Progenitor cell of endocrine pancreas (in vitro differentiated cells): ENCODE results near the gene FOSB. TPM values are rescaled to one million over a fixed set of nuclear protein-coding genes. Genes with fewer than 3 reads are reported as not detected.

Experiments
- DNase-seq: peaks from one replicate; pipeline ENCODE4 v3.0.0; 2021; ENCODE audit warnings: low spot score; ENCODE audit not compliant: unreplicated experiment
- H3K27ac Mint-ChIP-seq: 2 replicates; pipeline ENCODE4 v1.8.0; 2021; ENCODE audit warnings: mild to moderate bottlenecking, moderate library complexity, mixed read lengths
- H3K27me3 Mint-ChIP-seq: 2 replicates; pipeline ENCODE4 v1.8.0; 2021; ENCODE audit warnings: mixed read lengths
- H3K36me3 Mint-ChIP-seq: 2 replicates; pipeline ENCODE4 v1.8.0; 2022; ENCODE audit warnings: mixed read lengths; ENCODE audit not compliant: insufficient read depth
- H3K4me1 Mint-ChIP-seq: 2 replicates; pipeline ENCODE4 v1.8.0; 2021; ENCODE audit warnings: low read depth, mixed read lengths
- H3K4me3 Mint-ChIP-seq: 2 replicates; pipeline ENCODE4 v1.8.0; 2021; ENCODE audit warnings: low read depth, mild to moderate bottlenecking, moderate library complexity, mixed read lengths
- H3K9me3 Mint-ChIP-seq: 2 replicates; pipeline ENCODE4 v1.8.0; 2021; ENCODE audit warnings: low read depth, mixed read lengths
- total RNA-seq: library from RNA; stranded (reverse); gene quantifications from 2 replicates; pipeline ENCODE4 v1.2.1, GENCODE V29; 2021
- TF ChIP-seq, protein P1 (sequence below): fragments of 200-600 bp; sonication (generic); IDR thresholded peaks from one replicate; pipeline ENCODE4 v1.5.0; 2021; ENCODE audit warnings: antibody characterized with exemption, mild to moderate bottlenecking; ENCODE audit not compliant: unreplicated experiment

The FOSB gene
- total RNA-seq, 1 donor from 2014 or later: 7.3 TPM

DNA sequence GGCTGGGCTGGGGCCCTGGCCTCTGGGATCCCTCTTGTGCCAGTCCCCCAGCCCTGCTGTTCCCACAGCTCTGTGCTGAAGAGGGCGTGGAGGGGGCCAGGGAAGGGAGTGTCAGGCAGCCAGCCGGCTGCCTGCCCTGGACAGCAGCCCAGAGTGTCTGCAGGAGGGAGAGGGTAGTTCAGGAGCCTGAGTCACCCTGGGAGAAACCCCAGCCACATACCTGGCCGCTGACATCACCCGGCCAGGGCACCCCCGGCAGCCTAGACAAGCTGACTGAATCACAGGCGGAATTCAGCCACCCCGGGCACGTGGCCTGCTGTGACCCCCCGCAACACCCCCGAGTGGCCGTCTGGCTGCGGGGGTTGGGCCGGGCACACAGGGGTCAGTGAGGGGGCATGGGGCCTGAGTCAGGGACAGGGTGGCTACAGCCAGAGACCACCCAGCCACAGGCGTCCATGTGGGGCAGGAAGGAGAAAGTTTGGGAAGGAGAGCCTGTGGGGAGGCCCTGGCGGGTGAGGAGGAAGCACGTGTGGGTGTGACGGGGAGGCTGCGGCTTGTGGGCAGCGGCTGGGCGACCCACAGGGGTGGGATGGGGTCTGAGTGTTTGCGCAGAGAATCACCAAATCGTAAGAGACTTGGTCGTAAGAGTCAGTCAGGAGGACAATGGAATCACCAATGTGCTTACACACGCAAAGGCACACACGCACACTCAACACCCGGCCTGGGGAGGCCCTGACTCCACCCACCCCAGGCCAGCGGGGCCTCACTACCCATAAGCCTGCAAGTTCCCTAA, 11.9 kb upstream of the FOSB start:
- Mint-ChIP-seq H3K36me3 (no peaks in the 10 kb centered on the region), H3K27me3 (no peaks in the 10 kb centered on the region), H3K4me3 (peak overlapping the region; percentile 44), H3K9me3 (no peaks in the 10 kb centered on the region), H3K27ac (peak overlapping the region; percentile 99), H3K4me1 (peaks cover 22% of the 10 kb centered on the region)
- DNase-seq: peak; percentile 75
- TF ChIP-seq, protein P1, sequence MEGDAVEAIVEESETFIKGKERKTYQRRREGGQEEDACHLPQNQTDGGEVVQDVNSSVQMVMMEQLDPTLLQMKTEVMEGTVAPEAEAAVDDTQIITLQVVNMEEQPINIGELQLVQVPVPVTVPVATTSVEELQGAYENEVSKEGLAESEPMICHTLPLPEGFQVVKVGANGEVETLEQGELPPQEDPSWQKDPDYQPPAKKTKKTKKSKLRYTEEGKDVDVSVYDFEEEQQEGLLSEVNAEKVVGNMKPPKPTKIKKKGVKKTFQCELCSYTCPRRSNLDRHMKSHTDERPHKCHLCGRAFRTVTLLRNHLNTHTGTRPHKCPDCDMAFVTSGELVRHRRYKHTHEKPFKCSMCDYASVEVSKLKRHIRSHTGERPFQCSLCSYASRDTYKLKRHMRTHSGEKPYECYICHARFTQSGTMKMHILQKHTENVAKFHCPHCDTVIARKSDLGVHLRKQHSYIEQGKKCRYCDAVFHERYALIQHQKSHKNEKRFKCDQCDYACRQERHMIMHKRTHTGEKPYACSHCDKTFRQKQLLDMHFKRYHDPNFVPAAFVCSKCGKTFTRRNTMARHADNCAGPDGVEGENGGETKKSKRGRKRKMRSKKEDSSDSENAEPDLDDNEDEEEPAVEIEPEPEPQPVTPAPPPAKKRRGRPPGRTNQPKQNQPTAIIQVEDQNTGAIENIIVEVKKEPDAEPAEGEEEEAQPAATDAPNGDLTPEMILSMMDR: no peak

GRCh38 chr19:45456500-45456815, 11.3 kb upstream of the FOSB start:
- no peak overlapping the region for H3K4me3 Mint-ChIP-seq

DNA sequence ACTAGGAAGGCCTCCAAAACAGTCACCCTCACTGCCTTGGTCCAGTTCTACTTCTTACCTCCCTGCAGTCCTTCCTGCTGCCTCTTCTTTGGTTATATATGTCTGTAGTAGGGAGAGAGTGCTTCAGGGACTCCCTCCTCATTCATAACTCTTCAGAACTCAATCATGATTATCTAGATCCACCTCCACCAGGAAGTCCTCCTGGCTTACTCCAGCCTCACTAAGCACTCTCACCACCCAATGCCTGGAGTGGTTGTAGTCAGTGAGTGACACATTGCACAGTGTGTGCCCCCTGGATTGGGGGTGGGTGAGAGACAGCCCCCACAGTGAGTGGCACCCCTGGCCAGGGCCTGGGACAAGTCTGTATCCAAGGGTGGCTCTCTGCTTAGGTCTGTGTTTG, 10.0 kb upstream of the FOSB start:
- Mint-ChIP-seq H3K36me3 (no peaks in the 10 kb centered on the region), H3K27ac (peak overlapping the region; percentile 85), H3K27me3 (no peaks in the 10 kb centered on the region), H3K9me3 (no peaks in the 10 kb centered on the region), H3K4me3 (no peak overlapping the region), H3K4me1 (peaks cover 16% of the 10 kb centered on the region)
- no peak for DNase-seq
- TF ChIP-seq, protein P1: no peak

More at GRCh38 chr19:45456500-45456815, 11.3 kb upstream of the FOSB start:
- no peak for DNase-seq
- Mint-ChIP-seq H3K36me3 (no peaks in the 10 kb centered on the region), H3K27ac (peak overlapping the region; percentile 99), H3K27me3 (no peaks in the 10 kb centered on the region), H3K9me3 (no peaks in the 10 kb centered on the region), H3K4me1 (peaks cover 17% of the 10 kb centered on the region)
- TF ChIP-seq, protein P1: no peak

GRCh38 chr19:45460807-45461347, 6.9 kb upstream of the FOSB start:
- H3K27me3 Mint-ChIP-seq: no peaks in the 10 kb centered on the region
- DNase-seq: no peak
- TF ChIP-seq, protein P1: no peak
- no peaks in the 10 kb centered on the region for H3K9me3 Mint-ChIP-seq
- no peak overlapping the region for H3K27ac Mint-ChIP-seq
- no peaks in the 10 kb centered on the region for H3K36me3 Mint-ChIP-seq
- no peak overlapping the region for H3K4me3 Mint-ChIP-seq
- H3K4me1 Mint-ChIP-seq: peaks cover 3% of the 10 kb centered on the region

GRCh38 chr19:45462174-45462573, 5.6 kb upstream of the FOSB start:
- H3K27ac Mint-ChIP-seq: no peak overlapping the region
- H3K36me3 Mint-ChIP-seq: no peaks in the 10 kb centered on the region
- no peak for DNase-seq
- H3K27me3 Mint-ChIP-seq: no peaks in the 10 kb centered on the region
- H3K4me3 Mint-ChIP-seq: no peak overlapping the region
- H3K4me1 Mint-ChIP-seq: no peaks in the 10 kb centered on the region
- TF ChIP-seq, protein P1: no peak
- H3K9me3 Mint-ChIP-seq: no peaks in the 10 kb centered on the region
